ENCODE data around the gene HRC.

HRC gene

GRCh38 chr19:49155005-49155819 is at the start of gene HRC:
TSS of gene HRC (minus strand) at chr19:49155396. CDS start at chr19:49155237, 159 bp downstream.
- no peak for DNase-seq (ENCODE audit: low read depth)
- no peak for TF ChIP-seq MAX (IDR thresholded peaks at IDR 0.05; ENCODE audit: low read depth, low read length)
- no peak within 1 kb of the TSS for H3K4me3 ChIP-seq (ENCODE audit: low read depth, low read length)

- no peak for TF ChIP-seq MYC (IDR thresholded peaks at IDR 0.05; ENCODE audit: low read depth, low read length)
- no peak for TF ChIP-seq MAX (IDR thresholded peaks at IDR 0.05; ENCODE audit: low read depth, low read length)
- TF ChIP-seq CTCF (IDR thresholded peaks at IDR 0.05; ENCODE audit: low read depth, low read length), result no peak
- TF ChIP-seq POLR2A (IDR thresholded peaks at IDR 0.05; ENCODE audit: extremely low read depth, insufficient read length), result no peak
- H3K4me3 ChIP-seq (ENCODE audit: low read depth, low read length), result no peak overlapping the region
- no peak for DNase-seq (ENCODE audit: low read depth)
Measured at GRCh38 chr19:49201042-49201441, 45.8 kb upstream of the HRC start.

GRCh38 chr19:49200238-49200862 is 45.2 kb upstream of the HRC start:
- no peak overlapping the region for H3K4me3 ChIP-seq (ENCODE audit: low read depth, low read length)
- DNase-seq (ENCODE audit: low read depth), result no peak
- no peak for TF ChIP-seq POLR2A (IDR thresholded peaks at IDR 0.05; ENCODE audit: extremely low read depth, insufficient read length)
- no peak for TF ChIP-seq MYC (IDR thresholded peaks at IDR 0.05; ENCODE audit: low read depth, low read length)
- no peak for TF ChIP-seq CTCF (IDR thresholded peaks at IDR 0.05; ENCODE audit: low read depth, low read length)
- TF ChIP-seq MAX (IDR thresholded peaks at IDR 0.05; ENCODE audit: low read depth, low read length), result no peak

GRCh38 chr19:49196527-49197240 is 41.5 kb upstream of the HRC start:
- H3K4me3 ChIP-seq (ENCODE audit: low read depth, low read length), result no peak overlapping the region

GRCh38 chr19:49194408-49194807 is 39.2 kb upstream of the HRC start:
- TF ChIP-seq MAX (IDR thresholded peaks at IDR 0.05; ENCODE audit: low read depth, low read length), result no peak
- no peak for TF ChIP-seq CTCF (IDR thresholded peaks at IDR 0.05; ENCODE audit: low read depth, low read length)
- TF ChIP-seq MYC (IDR thresholded peaks at IDR 0.05; ENCODE audit: low read depth, low read length), result no peak
- TF ChIP-seq POLR2A (IDR thresholded peaks at IDR 0.05; ENCODE audit: extremely low read depth, insufficient read length), result no peak
- H3K4me3 ChIP-seq (ENCODE audit: low read depth, low read length), result no peak overlapping the region
- DNase-seq (ENCODE audit: low read depth), result no peak

More at GRCh38 chr19:49196527-49197240, 41.5 kb upstream of the HRC start:
- no peak for TF ChIP-seq POLR2A (IDR thresholded peaks at IDR 0.05; ENCODE audit: extremely low read depth, insufficient read length)
- DNase-seq (ENCODE audit: low read depth), result no peak

- DNase-seq (ENCODE audit: low read depth), result no peak
- TF ChIP-seq POLR2A (IDR thresholded peaks at IDR 0.05; ENCODE audit: extremely low read depth, insufficient read length), result no peak
- H3K4me3 ChIP-seq (ENCODE audit: low read depth, low read length), result no peak overlapping the region
Measured at GRCh38 chr19:49193822-49194394, 38.7 kb upstream of the HRC start.

GRCh38 chr19:49190781-49191180 is 35.6 kb upstream of the HRC start:
- TF ChIP-seq POLR2A (IDR thresholded peaks at IDR 0.05; ENCODE audit: extremely low read depth, insufficient read length) (no peak), MYC (IDR thresholded peaks at IDR 0.05; ENCODE audit: low read depth, low read length) (no peak), MAX (IDR thresholded peaks at IDR 0.05; ENCODE audit: low read depth, low read length) (no peak), CTCF (IDR thresholded peaks at IDR 0.05; ENCODE audit: low read depth, low read length) (no peak)
- no peak overlapping the region for H3K4me3 ChIP-seq (ENCODE audit: low read depth, low read length)
- DNase-seq (ENCODE audit: low read depth), result no peak
